Liver (tissue), 9 donors: ENCODE measurements around the gene NDFIP1. TPM values are rescaled to one million over a fixed set of nuclear protein-coding genes. Genes with fewer than 3 reads are reported as not detected.

Source experiments
- DNase-seq: peaks from one replicate; pipeline ENCODE4 v3.0.0-alpha.2; 2017; ENCODE audit warnings: low spot score
- H3K27ac ChIP-seq, 2 donors: one replicate each; pipeline ENCODE4 v1.7.0; 2013; ENCODE audit warnings: inconsistent platforms in 2 of 2, low read length in 2 of 2, control low read depth in 1 of 2, low read depth in 1 of 2, mild to moderate bottlenecking in 1 of 2
- H3K27me3 ChIP-seq, 4 donors: one replicate each; pipeline versions ENCODE4 v1.6.1 to v1.7.0; 2013; ENCODE audit warnings: low read length in 3 of 4, inconsistent platforms in 1 of 4, mild to moderate bottlenecking in 1 of 4, moderate library complexity in 1 of 4; ENCODE audit not compliant: control insufficient read depth in 4 of 4, insufficient read depth in 4 of 4
- H3K36me3 ChIP-seq, 4 donors: one replicate each; pipeline versions ENCODE4 v1.6.1 to v1.7.0; 2013; ENCODE audit warnings: low read length in 3 of 4, mild to moderate bottlenecking in 3 of 4, low read depth in 1 of 4, moderate library complexity in 1 of 4; ENCODE audit not compliant: control insufficient read depth in 4 of 4, insufficient read depth in 3 of 4
- H3K4me1 ChIP-seq, 4 donors: one replicate each; pipeline versions ENCODE4 v1.6.1 to v1.7.0; 2013; ENCODE audit warnings: low read length in 3 of 4, mild to moderate bottlenecking in 3 of 4, moderate library complexity in 1 of 4; ENCODE audit not compliant: control insufficient read depth in 4 of 4, insufficient read depth in 4 of 4
- H3K4me3 ChIP-seq, 3 donors: one replicate each; pipeline versions ENCODE4 v1.6.1 to v1.7.0; 2013; ENCODE audit warnings: low read length in 3 of 3, control low read depth in 1 of 3, low read depth in 1 of 3, mild to moderate bottlenecking in 1 of 3
- H3K9ac ChIP-seq, 2 donors: one replicate each; pipeline ENCODE4 v1.7.0; 2013; ENCODE audit warnings: low read length in 2 of 2, mild to moderate bottlenecking in 2 of 2, moderate library complexity in 2 of 2, control low read depth in 1 of 2, low read depth in 1 of 2
- H3K9me3 ChIP-seq, 4 donors: one replicate each; pipeline versions ENCODE4 v1.6.1 to v1.7.0; 2013; ENCODE audit warnings: low read length in 3 of 4; ENCODE audit not compliant: control insufficient read depth in 4 of 4
- CTCF ChIP-seq: fragments of 150-350 bp; IDR thresholded peaks from 2 replicates; pipeline ENCODE4 v1.5.1; 2017; ENCODE audit warnings: improper control_type of control experiment, low read depth, low read length; ENCODE audit not compliant: missing input control
- EGR1 ChIP-seq, 2 donors: IDR thresholded peaks; 2 replicates each; pipeline ENCODE4 v1.6.1; 2016 to 2018; ENCODE audit warnings: antibody characterized with exemption in 2 of 2, low read depth in 2 of 2
- FOXA1 ChIP-seq: IDR thresholded peaks from 2 replicates; pipeline ENCODE4 v1.6.1; 2016; ENCODE audit warnings: antibody characterized with exemption
- FOXA2 ChIP-seq: IDR thresholded peaks from 2 replicates; pipeline ENCODE4 v1.6.1; 2016; ENCODE audit warnings: antibody characterized with exemption
- GABPA ChIP-seq, 2 donors: IDR thresholded peaks in 1 of 2; conservative IDR thresholded peaks in 1 of 2; 2 replicates each; pipeline ENCODE4 v1.6.1; 2016; ENCODE audit warnings: antibody characterized with exemption in 2 of 2, mild to moderate bottlenecking in 1 of 2, moderate library complexity in 1 of 2
- HNF4G ChIP-seq: IDR thresholded peaks from 2 replicates; pipeline ENCODE4 v1.6.1; 2016; ENCODE audit warnings: antibody characterized with exemption
- JUND ChIP-seq, 2 donors: IDR thresholded peaks; 2 replicates each; pipeline ENCODE4 v1.6.1; 2016; ENCODE audit warnings: antibody characterized with exemption in 2 of 2
- RAD21 ChIP-seq, 2 donors: IDR thresholded peaks; 2 replicates each; pipeline ENCODE4 v1.6.1; 2016; ENCODE audit warnings: antibody characterized with exemption in 2 of 2, mild to moderate bottlenecking in 2 of 2
- RXRA ChIP-seq, 2 donors: IDR thresholded peaks; 2 replicates each; pipeline ENCODE4 v1.6.1; 2017 to 2018; ENCODE audit warnings: antibody characterized with exemption in 2 of 2, mild to moderate bottlenecking in 1 of 2
- TAF1 ChIP-seq: conservative IDR thresholded peaks from 2 replicates; pipeline ENCODE4 v1.6.1; 2016; ENCODE audit warnings: antibody characterized with exemption, mild to moderate bottlenecking
- YY1 ChIP-seq: IDR thresholded peaks from 2 replicates; pipeline ENCODE4 v1.6.1; 2016; ENCODE audit warnings: antibody characterized with exemption, mild to moderate bottlenecking
- ZBTB33 ChIP-seq: IDR thresholded peaks from 2 replicates; pipeline ENCODE4 v1.6.1; 2016; ENCODE audit warnings: antibody characterized with exemption
- WGBS: extraction: QIAGEN DNeasy Blood & Tissue Kit; methylation state at CpG from one replicate; pipeline ENCODE4 v1.1.7; 2013; 5-methylcytosine and 5-hydroxymethylcytosine counted together
- polyA plus RNA-seq, 2 donors: library from polyadenylated mRNA; stranded (reverse) in 1 of 2; unstranded in 1 of 2; fragments of 200-250 nt in 1 of 2; fragments of >200 nt in 1 of 2; fragmentation: Nextera tagmentation in 1 of 2; extraction: Ambion mirVana in 1 of 2; gene quantifications; one replicate each; pipeline versions ENCODE4 v1.2.1 to v1.2.3, GENCODE V29; 2013 to 2015
- total RNA-seq, 2 donors: library from RNA; depleted of rRNA; stranded (reverse); fragments of >200 nt; gene quantifications; one replicate each; pipeline ENCODE4 v1.2.3, GENCODE V29; 2014
- TF ChIP-seq, protein P1 (sequence below): IDR thresholded peaks from 2 replicates; pipeline ENCODE4 v1.6.1; 2016; ENCODE audit warnings: antibody characterized with exemption
- TF ChIP-seq, protein P2 (sequence below): IDR thresholded peaks from 2 replicates; pipeline ENCODE4 v1.6.1; 2016; ENCODE audit warnings: antibody characterized with exemption
- donor health status: healthy.
- donor health status: healthy.
- donor health status: healthy.
- donor health status: healthy.
- donor health status: healthy.

Gene NDFIP1
- total and polyA plus RNA-seq, 4 donors, result 43.5 to 68.1 (median 57.1) TPM

DNA sequence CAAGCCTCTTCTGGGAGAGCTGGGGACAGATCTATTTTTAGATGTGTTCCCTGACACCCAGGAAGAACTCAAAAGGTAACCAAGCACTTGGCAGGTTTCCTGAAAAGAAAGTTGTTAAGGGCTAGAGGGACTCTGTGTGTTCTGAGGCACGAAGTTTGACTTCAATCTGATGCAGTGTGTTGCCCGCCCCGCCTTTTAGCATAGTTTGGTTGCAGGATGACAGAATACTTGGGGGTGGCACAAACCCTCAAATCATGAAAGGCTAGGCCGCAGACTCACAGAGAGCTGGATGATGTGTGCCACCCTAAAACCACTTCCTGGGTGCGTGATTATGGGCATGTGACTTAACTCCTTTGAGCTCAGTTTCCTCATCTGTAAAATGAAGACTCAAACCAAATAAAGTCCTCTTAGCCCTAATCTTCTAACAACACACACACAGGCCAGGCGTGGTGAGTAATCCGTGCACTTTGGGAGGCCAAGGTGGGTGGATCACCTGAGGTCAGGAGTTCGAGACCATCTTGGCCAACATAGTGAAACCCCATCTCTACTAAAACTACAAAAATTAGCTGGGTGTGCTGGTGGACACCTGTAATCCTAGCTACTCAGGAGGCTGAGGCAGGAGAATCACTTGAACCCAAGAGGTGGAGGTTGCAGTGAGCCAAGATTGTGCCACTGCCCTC lies 12.8 kb upstream of the NDFIP1 start:
- no peak overlapping the region for H3K27ac ChIP-seq
- DNase-seq, result no peak
- TF ChIP-seq CTCF (no peak), TAF1 (no peak), RAD21 (IDR thresholded peaks at IDR 0.05) (no peak), FOXA2 (no peak), GABPA (IDR thresholded peaks at IDR 0.05 in 1 of 2, conservative IDR thresholded peaks at IDR 0.05 in 1 of 2) (no peak), YY1 (no peak), ZBTB33 (no peak), JUND (IDR thresholded peaks at IDR 0.05) (no peak), RXRA (IDR thresholded peaks at IDR 0.05) (no peak), EGR1 (IDR thresholded peaks at IDR 0.05; ENCODE audit: low read depth in 2 of 2) (no peak)
- TF ChIP-seq, protein P1, sequence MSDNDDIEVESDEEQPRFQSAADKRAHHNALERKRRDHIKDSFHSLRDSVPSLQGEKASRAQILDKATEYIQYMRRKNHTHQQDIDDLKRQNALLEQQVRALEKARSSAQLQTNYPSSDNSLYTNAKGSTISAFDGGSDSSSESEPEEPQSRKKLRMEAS, result no peak
- TF ChIP-seq, protein P2, sequence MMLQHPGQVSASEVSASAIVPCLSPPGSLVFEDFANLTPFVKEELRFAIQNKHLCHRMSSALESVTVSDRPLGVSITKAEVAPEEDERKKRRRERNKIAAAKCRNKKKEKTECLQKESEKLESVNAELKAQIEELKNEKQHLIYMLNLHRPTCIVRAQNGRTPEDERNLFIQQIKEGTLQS, result no peak
- H3K27me3 ChIP-seq, result no peaks in the 10 kb centered on the region
- no peaks in the 10 kb centered on the region for H3K36me3 ChIP-seq
- WGBS, result 84% methylated on average over 8 of the region's 8 CpGs
- H3K9ac ChIP-seq, result no peak overlapping the region
- H3K4me3 ChIP-seq, result no peak overlapping the region
- H3K9me3 ChIP-seq, result no peaks in the 10 kb centered on the region
- H3K4me1 ChIP-seq, result no peaks in the 10 kb centered on the region

DNA sequence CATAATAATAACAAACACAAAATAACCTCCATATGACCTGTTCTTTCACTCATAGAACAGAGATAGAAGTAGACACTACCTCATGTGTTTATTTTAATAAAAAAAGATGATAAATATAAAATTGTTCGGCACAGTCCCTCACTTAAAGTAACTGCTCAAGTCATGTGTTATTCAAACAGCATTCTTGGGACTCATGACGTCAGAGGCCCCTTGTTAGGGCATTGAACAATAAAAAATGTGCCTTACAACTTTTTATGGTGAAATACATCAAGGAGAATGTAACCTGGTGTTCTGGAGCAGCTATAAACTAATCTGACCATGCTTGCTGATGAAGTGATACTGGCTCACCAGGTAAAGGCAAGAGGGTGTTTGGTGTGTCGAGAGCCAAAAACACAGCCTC lies 12.2 kb upstream of the NDFIP1 start:
- H3K4me1 ChIP-seq, result no peaks in the 10 kb centered on the region
- TF ChIP-seq FOXA2, result no peak
- no peak for TF ChIP-seq RXRA (IDR thresholded peaks at IDR 0.05)
- no peak for TF ChIP-seq JUND (IDR thresholded peaks at IDR 0.05)
- TF ChIP-seq RAD21 (IDR thresholded peaks at IDR 0.05), result no peak
- no peak for TF ChIP-seq TAF1
- no peak for TF ChIP-seq HNF4G
- TF ChIP-seq, protein P1, result no peak
- TF ChIP-seq CTCF, result no peak
- no peak for TF ChIP-seq YY1
- no peak for TF ChIP-seq EGR1 (IDR thresholded peaks at IDR 0.05; ENCODE audit: low read depth in 2 of 2)
- no peak for TF ChIP-seq FOXA1
- TF ChIP-seq, protein P2, result no peak
- no peaks in the 10 kb centered on the region for H3K27me3 ChIP-seq
- H3K27ac ChIP-seq, result no peak overlapping the region
- H3K4me3 ChIP-seq, result no peak overlapping the region
- no peaks in the 10 kb centered on the region for H3K36me3 ChIP-seq
- DNase-seq, result no peak
- WGBS, result 87% methylated on average over 3 of the region's 3 CpGs
- no peak overlapping the region for H3K9ac ChIP-seq
- no peaks in the 10 kb centered on the region for H3K9me3 ChIP-seq
